Occipital lobe (tissue), 2 donors: Measurements from ENCODE around the gene ARMC2. TPM values are rescaled to one million over a fixed set of nuclear protein-coding genes. Genes with fewer than 3 reads are reported as not detected.
"Not testable (repeated sequence)": the region's sequence is repeated elsewhere in the genome, so short reads cannot be mapped to it uniquely, and the experiment has no call there.

Source experiments
- DNase-seq: peaks from one replicate; lab custom pipeline; 2025; lab: John Stamatoyannopoulos, UW
- total RNA-seq: library from RNA; depleted of rRNA; stranded (reverse); fragments of >200 nt; gene quantifications from one replicate; pipeline ENCODE4 v1.2.3, GENCODE V29; 2014

ARMC2 gene
- total RNA-seq, 1 donor from 2014 or later, result 15.3 TPM

- DNase-seq, result no peak
Measured at GRCh38 chr6:108831104-108831503, 17.1 kb upstream of the ARMC2 start.

- DNase-seq, result peak; percentile 17
Measured at GRCh38 chr6:108832738-108833137, 15.5 kb upstream of the ARMC2 start.

GRCh38 chr6:108835218-108835850 is 12.9 kb upstream of the ARMC2 start:
- peak; percentile 66 for DNase-seq

GRCh38 chr6:108836061-108836460 is 12.2 kb upstream of the ARMC2 start:
- DNase-seq, result no peak

- DNase-seq, result no peak
Measured at GRCh38 chr6:108837236-108837971, 10.8 kb upstream of the ARMC2 start.

GRCh38 chr6:108838101-108838717 is 10.0 kb upstream of the ARMC2 start:
- DNase-seq, result no peak

- DNase-seq, result no peak
Measured at GRCh38 chr6:108839083-108839642, 9.1 kb upstream of the ARMC2 start.

- no peak for DNase-seq
Measured at GRCh38 chr6:108840919-108841318, 7.3 kb upstream of the ARMC2 start.

GRCh38 chr6:108841377-108841855 is 6.8 kb upstream of the ARMC2 start:
- no peak for DNase-seq

GRCh38 chr6:108844135-108844534 is 4.1 kb upstream of the ARMC2 start:
- DNase-seq, result no peak

GRCh38 chr6:108845145-108845544 is 3.1 kb upstream of the ARMC2 start:
- DNase-seq, result no peak

- DNase-seq, result no peak
Measured at GRCh38 chr6:108846101-108846500, 2.1 kb upstream of the ARMC2 start.

- DNase-seq, result no peak
Measured at GRCh38 chr6:108846628-108847027, 1.6 kb upstream of the ARMC2 start.

- DNase-seq, result no peak
Measured at GRCh38 chr6:108847738-108848115, 495 bp upstream of the ARMC2 start.

- no peak for DNase-seq
Measured at GRCh38 chr6:108850669-108851465, 2.6 kb downstream of the ARMC2 start.

- DNase-seq, result no peak
Measured at GRCh38 chr6:108851756-108852155, 3.5 kb downstream of the ARMC2 start.

- DNase-seq, result no peak
Measured at GRCh38 chr6:108853077-108853476, 4.9 kb downstream of the ARMC2 start.

GRCh38 chr6:108862479-108863191 is 14.4 kb downstream of the ARMC2 start:
- DNase-seq, result no peak

GRCh38 chr6:108865751-108866286 is 17.6 kb downstream of the ARMC2 start:
- DNase-seq, result not testable (repeated sequence)

GRCh38 chr6:108866798-108867197 is 18.6 kb downstream of the ARMC2 start:
- DNase-seq, result no peak

GRCh38 chr6:108868647-108869046 is 20.4 kb downstream of the ARMC2 start:
- DNase-seq, result no peak
